Glomerular visceral epithelial cell (primary cell): ENCODE measurements around the gene LIMK2.
A peak's percentile ranks its signal among the peaks of the same experiment; 100 is the strongest.
"Not testable (repeated sequence)": the region's sequence is repeated elsewhere in the genome, so short reads cannot be mapped to it uniquely, and the experiment has no call there.

Experiments used
- DNase-seq: peaks from one replicate; pipeline ENCODE4 v3.0.0-alpha.2; 2016; ENCODE audit errors: extremely low spot score

Gene LIMK2

DNA sequence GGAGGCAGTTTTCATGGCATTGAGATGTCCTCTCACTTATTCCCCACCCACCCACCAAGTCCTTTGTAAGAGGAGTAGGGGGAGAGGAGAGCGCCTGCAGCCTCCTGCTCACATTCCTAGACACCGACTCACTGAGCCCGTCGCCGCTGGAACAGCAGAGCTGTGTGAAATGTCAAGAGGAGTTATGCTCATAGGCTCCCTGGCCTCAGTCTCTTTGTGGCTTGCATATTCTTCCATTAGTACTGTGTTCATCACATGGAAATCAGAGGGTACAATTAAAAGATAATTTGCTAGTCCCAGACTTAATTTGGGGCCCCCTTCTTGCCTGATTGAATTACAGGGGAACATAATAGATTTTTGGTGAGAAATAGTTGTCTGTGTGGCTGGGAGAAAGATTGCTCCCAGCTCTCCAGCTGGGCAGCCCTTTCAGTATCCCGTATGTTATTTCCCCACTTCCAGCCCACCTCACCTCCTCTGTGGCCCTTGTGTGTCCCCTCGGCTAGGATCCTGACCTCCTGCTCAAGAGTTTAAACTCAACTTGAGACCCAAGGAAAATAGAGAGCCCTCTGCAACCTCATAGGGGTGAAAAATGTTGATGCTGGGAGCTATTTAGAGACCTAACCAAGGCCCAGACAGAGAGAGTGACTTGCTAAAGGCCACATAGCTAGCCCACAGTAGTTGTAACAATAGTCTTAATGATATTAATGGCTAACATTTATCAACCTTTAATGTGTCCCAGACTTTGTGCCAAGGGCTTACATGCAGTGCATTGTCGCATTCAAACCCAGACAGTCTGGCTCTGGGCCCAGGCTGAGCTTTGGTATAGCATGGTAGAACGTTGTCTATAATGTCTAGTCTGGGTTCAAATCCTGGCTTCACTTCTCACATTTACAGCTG lies 32.2 kb downstream of the LIMK2 start:
- peak; percentile 75 for DNase-seq

- DNase-seq: no peak
Measured at GRCh38 chr22:31244943-31245451, 32.9 kb downstream of the LIMK2 start.

GRCh38 chr22:31245998-31246397 lies 33.9 kb downstream of the LIMK2 start:
- DNase-seq: not testable (repeated sequence)

DNA sequence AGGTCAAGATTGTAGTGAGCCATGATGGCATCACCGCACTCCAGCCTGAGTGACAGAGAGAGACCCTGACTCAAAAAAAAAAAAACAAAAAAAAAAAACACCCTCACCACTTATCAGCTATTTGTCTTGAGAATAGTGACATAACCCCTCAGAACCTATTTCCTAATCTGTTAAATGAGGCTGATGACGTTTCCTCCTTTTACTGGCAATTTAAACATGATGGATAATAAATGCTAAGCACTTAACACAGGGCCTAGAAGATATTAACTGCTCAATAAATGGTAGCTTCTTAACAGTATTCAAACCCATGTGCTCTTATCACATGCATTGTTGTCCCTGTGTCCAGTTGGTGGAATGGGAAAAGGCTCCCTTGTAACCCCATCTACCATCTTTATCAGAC lies 34.6 kb downstream of the LIMK2 start:
- DNase-seq: no peak

DNA sequence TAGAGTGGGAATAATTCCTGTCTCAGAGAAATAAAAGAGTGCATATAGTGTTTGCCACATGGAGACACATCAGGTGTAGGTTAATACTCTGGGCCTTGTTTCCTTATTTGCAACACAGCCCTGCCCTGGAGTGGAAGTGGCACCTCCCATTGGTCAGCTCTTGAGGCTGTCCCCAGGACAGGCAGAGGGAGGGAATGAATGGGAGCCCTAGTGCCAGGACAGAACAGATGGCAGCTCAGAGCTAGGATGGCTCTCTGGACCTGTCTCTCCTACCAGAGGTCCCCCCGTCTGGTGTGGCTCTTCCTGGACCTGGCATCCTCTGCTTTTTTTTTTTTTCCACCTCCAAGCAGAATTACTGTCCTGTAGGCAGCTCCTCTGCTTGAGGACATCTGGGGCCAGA lies 35.6 kb downstream of the LIMK2 start:
- DNase-seq: no peak

- DNase-seq: peak; percentile 87
Measured at GRCh38 chr22:31248138-31248745, 36.1 kb downstream of the LIMK2 start.

- no peak for DNase-seq
Measured at GRCh38 chr22:31248965-31249958, 37.2 kb downstream of the LIMK2 start.

GRCh38 chr22:31250740-31251600 lies 38.9 kb downstream of the LIMK2 start:
- no peak for DNase-seq

DNA sequence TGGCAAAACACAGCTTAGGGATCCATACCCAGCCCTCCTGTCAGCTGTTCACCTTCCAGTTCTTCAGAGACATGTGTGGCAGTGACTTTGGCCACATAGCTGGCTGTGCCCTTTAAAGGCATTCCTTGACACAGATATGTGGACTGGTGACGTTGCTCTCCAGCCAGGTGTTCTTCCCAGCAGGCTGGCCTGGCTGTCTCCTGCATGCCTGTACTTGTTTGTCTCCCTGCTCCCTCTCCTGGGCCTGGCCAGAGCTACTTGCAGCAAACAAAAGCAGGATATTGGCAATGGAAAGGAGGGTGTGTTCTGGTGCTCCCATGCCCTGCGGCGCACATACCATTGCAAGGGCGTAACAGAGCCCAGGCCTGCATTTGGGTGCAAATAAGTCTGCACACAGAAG lies 41.9 kb downstream of the LIMK2 start:
- no peak for DNase-seq

DNA sequence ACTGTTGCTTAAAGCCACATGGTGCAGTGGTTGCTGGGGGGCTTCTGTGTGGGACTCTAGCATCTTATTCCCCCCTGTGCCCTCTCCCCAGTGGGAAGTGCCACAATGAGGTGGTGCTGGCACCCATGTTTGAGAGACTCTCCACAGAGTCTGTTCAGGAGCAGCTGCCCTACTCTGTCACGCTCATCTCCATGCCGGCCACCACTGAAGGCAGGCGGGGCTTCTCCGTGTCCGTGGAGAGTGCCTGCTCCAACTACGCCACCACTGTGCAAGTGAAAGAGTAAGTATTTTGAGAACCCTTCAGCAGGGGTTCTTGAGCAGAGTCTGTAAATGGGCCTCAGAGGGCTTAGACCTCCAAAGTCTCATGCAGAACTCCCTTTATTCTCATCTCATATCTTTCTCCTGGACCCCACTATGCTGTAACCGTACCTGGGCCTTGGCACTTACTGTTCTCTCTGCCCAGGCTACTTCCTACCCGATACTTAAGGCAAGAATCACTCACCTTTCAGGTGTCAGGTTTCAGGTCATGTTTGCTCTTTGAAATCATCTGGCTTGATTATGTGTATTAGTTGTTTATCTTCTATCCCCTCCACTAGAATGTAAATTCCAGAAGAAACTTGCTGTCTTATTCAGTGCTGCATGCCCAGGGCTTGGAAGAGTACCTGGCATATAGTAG lies 47.8 kb downstream of the LIMK2 start:
- DNase-seq: no peak

GRCh38 chr22:31260474-31260856 lies 48.4 kb downstream of the LIMK2 start:
- no peak for DNase-seq

DNA sequence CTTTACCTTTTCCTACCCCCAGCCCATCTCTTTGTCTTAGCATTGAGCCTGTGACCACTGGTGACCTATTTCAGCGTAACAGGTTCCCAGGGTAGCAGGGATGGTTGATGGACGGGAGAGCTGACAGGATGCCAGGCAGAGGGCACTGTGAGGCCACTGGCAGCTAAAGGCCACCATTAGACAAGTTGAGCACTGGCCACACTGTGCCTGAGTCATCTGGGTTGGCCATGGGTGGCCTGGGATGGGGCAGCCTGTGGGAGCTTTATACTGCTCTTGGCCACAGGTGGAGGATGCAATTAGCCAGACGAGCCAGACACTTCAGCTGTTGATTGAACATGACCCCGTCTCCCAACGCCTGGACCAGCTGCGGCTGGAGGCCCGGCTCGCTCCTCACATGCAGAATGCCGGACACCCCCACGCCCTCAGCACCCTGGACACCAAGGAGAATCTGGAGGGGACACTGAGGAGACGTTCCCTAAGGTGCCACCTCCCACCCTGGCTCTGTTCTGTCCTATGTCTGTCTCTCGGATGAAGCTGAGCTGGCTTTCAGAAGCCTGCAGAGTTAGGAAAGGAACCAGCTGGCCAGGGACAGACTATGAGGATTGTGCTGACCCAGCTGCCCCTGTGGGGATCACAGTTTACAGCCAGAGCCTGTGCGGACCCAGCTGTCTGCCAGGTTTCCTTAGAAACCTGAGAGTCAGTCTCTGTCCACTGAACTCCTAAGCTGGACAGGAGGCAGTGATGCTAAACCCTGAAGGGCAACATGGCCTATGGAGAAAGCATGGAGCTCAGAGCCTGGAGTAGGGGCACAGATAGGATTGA lies 50.4 kb downstream of the LIMK2 start:
- no peak for DNase-seq

DNA sequence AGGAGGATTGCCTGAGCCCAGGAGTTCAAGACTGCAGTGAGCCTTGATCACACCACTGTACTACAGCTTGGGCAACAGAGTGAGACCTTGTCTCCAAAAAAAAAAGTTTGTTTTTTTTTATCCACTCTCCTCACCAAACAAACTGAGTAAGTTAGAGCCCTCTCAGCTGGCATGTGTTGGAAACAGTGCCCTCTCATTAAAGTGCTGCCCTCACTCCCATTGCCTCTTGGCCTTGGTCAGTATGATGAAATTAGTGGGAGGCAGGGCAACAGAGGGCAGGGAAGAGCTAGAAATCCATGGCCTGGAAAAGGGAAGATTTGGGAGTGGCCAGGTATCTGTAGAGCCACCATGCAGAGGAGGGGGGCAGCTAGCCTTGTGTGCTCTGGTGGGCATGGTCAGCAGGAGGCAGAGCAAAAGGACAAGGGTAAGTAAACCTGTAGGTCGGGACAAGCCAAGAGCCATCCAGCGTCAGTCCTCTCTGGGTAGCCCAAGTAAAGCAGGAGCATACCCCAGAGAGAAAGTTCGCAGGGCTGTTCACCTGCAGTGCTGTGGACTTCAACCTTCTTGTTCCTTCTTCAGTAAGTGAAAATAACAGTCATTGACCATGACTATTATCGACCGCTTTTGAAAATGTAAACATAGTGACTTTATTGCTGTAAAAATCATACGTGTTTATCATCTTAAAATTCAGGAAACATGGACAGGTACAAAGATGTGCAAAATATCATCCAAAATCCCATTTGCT lies 52.0 kb downstream of the LIMK2 start:
- no peak for DNase-seq

- DNase-seq: no peak
Measured at GRCh38 chr22:31268281-31268680, 56.2 kb downstream of the LIMK2 start.

GRCh38 chr22:31269892-31270579 lies 57.9 kb downstream of the LIMK2 start:
- DNase-seq: no peak

- DNase-seq: peak; percentile 27
Measured at GRCh38 chr22:31271026-31271425, 58.9 kb downstream of the LIMK2 start.

GRCh38 chr22:31271485-31271884 lies 59.4 kb downstream of the LIMK2 start:
- DNase-seq: peak; percentile 88
